SJSA1 (cell line): ENCODE measurements around the gene PHC2. TPM values are rescaled to one million over a fixed set of nuclear protein-coding genes. Genes with fewer than 3 reads are reported as not detected.

ENCODE experiments used
- DNase-seq, 2 experiments: peaks; one replicate each; pipeline ENCODE4 v3.0.0-alpha.2; 2015 to 2020; ENCODE audit warnings: low spot score in 2 of 2, low read depth in 1 of 2
- H3K27ac ChIP-seq: fragments of 250-450 bp; sonication (Bioruptor Pico); 2 replicates; pipeline ENCODE4 v1.5.1; 2020; ENCODE audit warnings: mild to moderate bottlenecking, moderate library complexity
- H3K27me3 ChIP-seq: fragments of 250-450 bp; sonication (Bioruptor Pico); replicated peaks from 2 replicates; pipeline ENCODE4 v1.5.1; 2020; ENCODE audit warnings: mild to moderate bottlenecking, moderate library complexity
- H3K36me3 ChIP-seq: fragments of 250-450 bp; sonication (Bioruptor Pico); 2 replicates; pipeline ENCODE4 v1.5.1; 2020; ENCODE audit warnings: mild to moderate bottlenecking
- H3K4me1 ChIP-seq: fragments of 250-450 bp; sonication (Bioruptor Pico); replicated peaks from 2 replicates; pipeline ENCODE4 v1.6.1; 2021; ENCODE audit warnings: mild to moderate bottlenecking
- H3K4me3 ChIP-seq: fragments of 250-450 bp; sonication (Bioruptor Pico); 2 replicates; pipeline ENCODE4 v1.5.1; 2020; ENCODE audit warnings: mild to moderate bottlenecking
- H3K9me3 ChIP-seq: fragments of 250-450 bp; sonication (Bioruptor Pico); replicated peaks from 2 replicates; pipeline ENCODE4 v1.5.1; 2020; ENCODE audit warnings: mild to moderate bottlenecking
- total RNA-seq: library from RNA; depleted of rRNA; stranded (reverse); fragments of >200 nt; shearing (Covaris generic); gene quantifications from 2 replicates; pipeline ENCODE4 v1.2.3, GENCODE V29; 2014

Gene PHC2
- total RNA-seq, 1 experiment from 2014 or later, result 92.8 TPM

GRCh38 chr1:33361532-33362235, 69.2 kb downstream of the PHC2 start:
- H3K27me3 ChIP-seq, result no peaks in the 10 kb centered on the region
- H3K27ac ChIP-seq, result no peak overlapping the region
- no peaks in the 10 kb centered on the region for H3K36me3 ChIP-seq
- H3K9me3 ChIP-seq, result no peaks in the 10 kb centered on the region
- H3K4me1 ChIP-seq, result peaks cover 26% of the 10 kb centered on the region
- no peak for DNase-seq
- H3K4me3 ChIP-seq, result no peak overlapping the region

- H3K9me3 ChIP-seq, result no peaks in the 10 kb centered on the region
- H3K27me3 ChIP-seq, result no peaks in the 10 kb centered on the region
- H3K4me1 ChIP-seq, result peaks cover 15% of the 10 kb centered on the region
- H3K4me3 ChIP-seq, result no peak overlapping the region
- H3K36me3 ChIP-seq, result no peaks in the 10 kb centered on the region
- DNase-seq, result no peak
- H3K27ac ChIP-seq, result no peak overlapping the region
Observed at GRCh38 chr1:33360367-33360766, 70.5 kb downstream of the PHC2 start.

GRCh38 chr1:33359931-33360330, 71.0 kb downstream of the PHC2 start:
- no peaks in the 10 kb centered on the region for H3K9me3 ChIP-seq
- H3K4me3 ChIP-seq, result no peak overlapping the region
- no peak overlapping the region for H3K27ac ChIP-seq
- no peaks in the 10 kb centered on the region for H3K36me3 ChIP-seq
- no peaks in the 10 kb centered on the region for H3K27me3 ChIP-seq
- no peak for DNase-seq
- H3K4me1 ChIP-seq, result peaks cover 11% of the 10 kb centered on the region

DNA sequence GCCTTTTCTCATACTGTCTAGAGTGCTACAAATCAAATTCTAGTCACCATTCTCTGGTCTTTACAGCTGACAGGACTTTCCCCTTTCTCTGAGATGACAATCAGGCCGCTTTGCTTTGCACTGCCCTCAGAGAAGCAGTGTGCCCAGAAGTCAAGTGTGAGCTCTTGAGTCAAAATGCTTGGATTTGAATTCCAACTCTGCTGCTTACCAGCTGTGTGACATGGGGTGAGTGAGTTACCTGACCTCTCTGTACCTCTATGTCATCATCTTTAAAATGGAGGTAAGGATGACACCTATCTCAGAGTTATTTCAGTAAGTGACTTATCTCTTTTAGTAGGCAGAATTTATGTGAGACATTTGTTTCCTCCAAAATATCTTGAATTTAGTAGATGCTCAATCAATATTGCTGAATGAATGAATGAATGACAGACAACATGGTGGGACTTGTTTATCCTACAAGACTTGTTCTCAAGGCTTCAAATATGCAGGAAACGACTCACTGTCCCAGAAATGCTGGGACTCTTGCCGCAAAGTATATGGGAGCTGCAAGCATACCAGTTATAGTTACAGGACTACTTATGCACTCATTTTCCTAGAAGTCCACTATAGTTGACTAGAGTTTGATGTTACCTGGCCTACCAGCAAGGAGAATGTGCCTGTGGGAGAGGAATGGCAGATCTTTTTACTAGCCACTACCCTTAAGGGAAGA, 71.9 kb downstream of the PHC2 start:
- Histone ChIP-seq H3K27ac (no peak overlapping the region), H3K27me3 (no peaks in the 10 kb centered on the region), H3K36me3 (no peaks in the 10 kb centered on the region; the same call in 1 of the 2 replicates), H3K4me1 (peaks cover under 1% of the 10 kb centered on the region), H3K4me3 (no peak overlapping the region), H3K9me3 (no peaks in the 10 kb centered on the region)
- no peak for DNase-seq

- Histone ChIP-seq H3K27ac (no peak overlapping the region), H3K4me1 (no peaks in the 10 kb centered on the region; the same call in 1 of the 2 replicates), H3K4me3 (no peak overlapping the region), H3K9me3 (no peaks in the 10 kb centered on the region), H3K27me3 (no peaks in the 10 kb centered on the region), H3K36me3 (no peaks in the 10 kb centered on the region; the same call in 1 of the 2 replicates)
- DNase-seq, result no peak
Observed at GRCh38 chr1:33358114-33358794, 72.6 kb downstream of the PHC2 start.

DNA sequence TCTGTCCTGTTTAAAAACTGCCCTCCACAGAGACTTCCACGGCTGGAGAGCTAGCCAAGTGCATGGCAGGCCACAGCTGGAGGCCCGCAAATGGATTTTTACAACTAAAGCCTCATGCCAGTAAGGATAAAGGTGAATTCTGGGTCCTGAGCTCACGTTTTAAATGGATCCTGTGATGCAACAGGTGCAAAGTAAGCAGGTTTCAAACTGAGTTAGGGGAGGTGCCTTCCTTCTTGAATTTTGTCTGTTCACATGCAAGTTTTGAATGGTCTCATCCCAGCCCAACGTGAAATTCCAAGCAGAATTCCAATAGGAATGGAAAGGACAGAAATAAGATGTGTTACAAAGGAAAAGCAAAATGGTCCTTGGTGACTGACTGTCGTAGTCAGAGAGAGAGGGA, 73.8 kb downstream of the PHC2 start:
- Histone ChIP-seq H3K4me3 (no peak overlapping the region), H3K4me1 (no peaks in the 10 kb centered on the region; the same call in 1 of the 2 replicates), H3K27ac (no peak overlapping the region), H3K36me3 (no peaks in the 10 kb centered on the region; the same call in 1 of the 2 replicates), H3K9me3 (no peaks in the 10 kb centered on the region), H3K27me3 (no peaks in the 10 kb centered on the region)
- DNase-seq, result no peak

- Histone ChIP-seq H3K27ac (no peak overlapping the region), H3K36me3 (no peaks in the 10 kb centered on the region; the same call in 1 of the 2 replicates), H3K4me3 (no peak overlapping the region), H3K4me1 (peaks cover 11% of the 10 kb centered on the region), H3K9me3 (no peaks in the 10 kb centered on the region), H3K27me3 (no peaks in the 10 kb centered on the region)
- no peak for DNase-seq
Observed at GRCh38 chr1:33354707-33355316, 76.1 kb downstream of the PHC2 start.

DNA sequence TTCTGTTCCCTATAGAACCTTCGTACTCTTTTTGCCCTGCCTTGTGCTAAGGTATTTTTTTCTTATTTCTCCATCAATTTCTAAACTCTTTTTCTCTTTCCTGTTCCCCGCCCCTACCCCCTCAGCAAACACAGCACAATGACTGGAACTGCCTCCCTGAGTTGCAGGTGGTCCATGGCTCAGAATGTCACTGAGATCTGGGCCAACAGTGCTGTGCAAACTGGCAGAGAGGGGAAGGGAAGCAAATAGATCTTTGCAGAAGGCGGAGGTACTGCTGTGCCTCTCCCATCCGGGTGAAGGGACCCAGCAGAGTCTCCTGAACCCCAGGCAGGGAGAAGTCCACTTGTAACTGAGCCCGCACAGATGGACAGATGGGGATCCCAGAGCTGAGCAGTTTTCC, 77.4 kb downstream of the PHC2 start:
- Histone ChIP-seq H3K4me3 (no peak overlapping the region), H3K27me3 (no peaks in the 10 kb centered on the region), H3K27ac (no peak overlapping the region), H3K9me3 (no peaks in the 10 kb centered on the region), H3K4me1 (peaks cover 11% of the 10 kb centered on the region), H3K36me3 (peaks cover 7% of the 10 kb centered on the region)
- no peak for DNase-seq

GRCh38 chr1:33351281-33351660, 79.6 kb downstream of the PHC2 start:
- Histone ChIP-seq H3K9me3 (no peaks in the 10 kb centered on the region), H3K27me3 (no peaks in the 10 kb centered on the region), H3K36me3 (peaks cover 23% of the 10 kb centered on the region), H3K4me3 (no peak overlapping the region), H3K4me1 (peaks cover 34% of the 10 kb centered on the region), H3K27ac (no peak overlapping the region)
- DNase-seq, result no peak

- Histone ChIP-seq H3K4me1 (peaks cover 39% of the 10 kb centered on the region), H3K9me3 (no peaks in the 10 kb centered on the region), H3K4me3 (peak overlapping the region; percentile 94), H3K27me3 (no peaks in the 10 kb centered on the region), H3K36me3 (peaks cover 25% of the 10 kb centered on the region), H3K27ac (no peak overlapping the region)
- DNase-seq, result no peak
Observed at GRCh38 chr1:33350611-33351280, 80.1 kb downstream of the PHC2 start.

DNA sequence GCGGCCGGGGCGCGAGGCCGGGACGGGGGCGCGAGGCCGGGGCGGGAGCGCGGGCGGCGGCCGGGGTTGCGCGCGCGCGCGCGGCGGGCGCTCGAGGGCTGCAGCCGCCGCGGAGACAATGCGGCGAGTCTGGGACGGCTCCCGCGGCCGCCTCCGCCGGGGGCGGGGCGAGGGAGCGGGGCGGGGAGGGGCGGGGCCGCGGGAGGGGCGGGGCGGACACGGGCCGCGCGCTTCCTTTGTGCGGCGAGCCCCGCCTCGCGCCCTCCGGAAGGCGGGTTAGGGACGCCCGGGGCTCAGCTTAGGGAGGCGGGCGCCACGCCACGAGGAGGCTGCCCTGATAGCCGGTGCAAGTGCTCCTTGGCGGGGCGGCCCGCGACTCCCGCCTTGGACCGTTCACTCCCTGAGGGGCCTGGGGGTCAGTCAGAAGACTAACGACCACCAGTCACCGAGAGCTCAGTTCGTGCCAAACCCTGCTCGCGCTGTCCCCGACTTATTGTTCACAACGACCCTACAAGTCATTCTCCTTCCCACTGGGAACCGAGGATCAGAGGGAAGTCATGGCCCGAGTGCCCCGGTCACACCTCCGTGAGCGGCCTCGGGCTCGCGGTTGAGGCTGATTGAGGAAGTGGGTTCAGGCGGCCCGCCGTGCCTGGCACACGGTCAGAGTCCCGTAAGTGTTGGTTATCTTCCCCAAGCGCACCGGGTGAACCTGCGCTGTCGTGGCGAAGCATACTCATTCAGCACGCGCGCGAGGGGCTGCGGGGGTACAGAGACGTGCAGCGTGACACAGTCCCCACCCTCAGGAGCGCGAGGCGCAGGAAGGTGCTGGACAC, 80.9 kb downstream of the PHC2 start:
- Histone ChIP-seq H3K9me3 (no peaks in the 10 kb centered on the region), H3K4me3 (peak overlapping the region; percentile 94), H3K4me1 (peaks cover 46% of the 10 kb centered on the region), H3K36me3 (peaks cover 33% of the 10 kb centered on the region), H3K27me3 (no peaks in the 10 kb centered on the region), H3K27ac (peak overlapping the region; percentile 53)
- peak; percentile 75 to 83 for DNase-seq

DNA sequence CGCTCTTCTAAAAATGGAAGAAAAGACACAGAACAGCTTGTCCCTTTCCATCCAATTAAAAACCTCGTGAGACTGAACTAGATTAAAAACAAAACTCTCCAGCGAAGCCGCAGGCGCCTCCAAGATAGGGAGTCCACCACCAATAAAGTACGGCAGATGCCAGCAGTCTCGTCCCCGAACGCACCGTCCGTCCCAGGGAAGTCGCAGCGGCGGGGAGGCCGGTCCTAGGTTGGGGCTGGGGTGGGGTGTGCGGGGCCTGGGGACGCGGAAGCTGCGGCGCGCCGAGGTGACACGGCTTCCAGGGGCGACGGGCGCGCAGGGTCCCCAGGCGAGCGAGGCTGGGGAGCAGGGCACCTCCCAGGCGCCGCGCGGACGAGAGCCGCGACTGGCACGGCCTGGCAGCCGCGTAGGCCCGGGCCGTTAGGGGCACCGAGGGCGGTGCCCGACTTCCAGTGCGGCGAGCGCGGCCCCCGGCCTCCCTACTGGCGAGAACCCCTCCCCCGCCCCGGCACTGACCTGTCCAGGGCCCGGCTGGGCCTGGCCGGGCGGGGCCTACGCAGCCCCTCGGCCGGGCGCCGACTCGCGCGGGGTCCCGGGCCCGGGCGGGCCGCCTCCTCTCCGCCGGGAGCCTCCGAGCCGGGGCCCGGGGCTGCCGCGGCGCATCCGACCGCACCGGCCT, 81.7 kb downstream of the PHC2 start:
- peak in 1 of 2 experiments; percentile 42 for DNase-seq
- Histone ChIP-seq H3K4me3 (peak overlapping the region; percentile 94), H3K4me1 (peaks cover 54% of the 10 kb centered on the region), H3K27ac (peak overlapping the region; percentile 81), H3K9me3 (no peaks in the 10 kb centered on the region), H3K36me3 (peaks cover 40% of the 10 kb centered on the region), H3K27me3 (no peaks in the 10 kb centered on the region)
